ENCODE data around the gene RND1.

RND1 gene

DNA sequence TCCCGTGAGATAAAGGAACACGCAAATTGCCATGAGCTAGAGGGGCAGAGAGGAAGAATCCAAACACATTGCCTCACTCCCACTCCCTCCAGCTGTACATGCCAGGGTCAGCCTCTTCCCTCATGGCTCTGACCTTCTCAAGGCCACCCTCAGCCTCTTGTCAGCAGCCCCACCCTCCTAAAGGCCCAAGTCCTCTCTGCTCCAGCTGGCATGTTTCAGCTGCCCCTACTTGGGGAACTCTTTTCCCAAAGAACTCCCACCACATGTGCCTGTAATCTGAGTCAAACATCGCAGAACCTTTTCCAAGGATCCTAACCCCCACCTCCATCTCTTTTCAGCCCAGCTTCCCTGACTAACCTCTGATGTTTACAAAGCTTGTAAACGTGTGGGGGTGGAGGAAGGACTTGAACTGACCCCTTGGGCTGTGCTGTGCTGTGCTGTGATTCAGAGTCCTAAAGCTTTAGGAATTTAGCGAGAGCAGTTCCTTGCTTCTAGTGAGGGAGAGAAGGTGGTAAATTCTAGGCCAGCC lies 54.7 kb downstream of the RND1 start:
- DNase-seq (ENCODE audit: low spot score), result no peak

DNA sequence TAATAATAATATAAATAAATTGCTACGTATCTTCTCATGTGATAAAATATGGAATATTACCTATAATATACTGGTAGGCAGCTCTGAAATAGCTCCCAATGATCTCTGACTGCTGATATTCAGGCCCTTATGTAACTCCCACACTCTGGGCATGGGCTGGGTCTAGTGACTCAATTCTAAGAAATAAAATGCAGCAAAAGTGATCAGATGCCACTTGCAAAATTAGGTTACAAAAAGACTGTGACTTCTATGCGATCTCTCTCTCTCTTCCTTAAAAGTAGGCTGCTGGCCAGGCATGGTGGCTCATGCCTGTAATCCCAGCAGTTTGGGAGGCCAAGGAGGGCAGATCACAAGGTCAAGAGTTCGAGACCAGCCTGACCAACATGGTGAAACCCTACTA lies 57.7 kb downstream of the RND1 start:
- no peak for DNase-seq (ENCODE audit: low spot score)
